Tibial nerve (tissue), 4 donors: Measurements from ENCODE around the gene ACTL6B. TPM values are rescaled to one million over a fixed set of nuclear protein-coding genes. Genes with fewer than 3 reads are reported as not detected.

Experiments
- DNase-seq, 2 donors: peaks; one replicate each; pipeline ENCODE4 v3.0.0-alpha.2; 2019; ENCODE audit warnings: low spot score in 2 of 2
- H3K27ac ChIP-seq, 4 donors: fragments of 200-600 bp; sonication (generic) in 3 of 4; one replicate each; pipeline ENCODE4 v1.5.1; 2017 to 2019; ENCODE audit warnings: mild to moderate bottlenecking in 1 of 4
- H3K27me3 ChIP-seq, 2 donors: fragments of 200-600 bp; sonication (generic) in 1 of 2; one replicate each; pipeline versions ENCODE4 v1.5.1 to v1.6.0; 2017 to 2019
- H3K36me3 ChIP-seq, 3 donors: fragments of 200-600 bp; sonication (generic); one replicate each; pipeline ENCODE4 v1.5.1; 2018 to 2019
- H3K4me1 ChIP-seq, 4 donors: fragments of 200-600 bp; sonication (generic) in 3 of 4; one replicate each; pipeline ENCODE4 v1.5.1; 2017 to 2019
- H3K4me3 ChIP-seq, 4 donors: fragments of 200-600 bp; sonication (generic) in 3 of 4; one replicate each; pipeline ENCODE4 v1.5.1; 2017 to 2019; ENCODE audit warnings: mild to moderate bottlenecking in 1 of 4, moderate library complexity in 1 of 4
- H3K9me3 ChIP-seq, 4 donors: fragments of 200-600 bp; sonication (generic) in 3 of 4; one replicate each; pipeline ENCODE4 v1.5.1; 2017 to 2019
- EP300 ChIP-seq, 2 donors: sonication (generic); formaldehyde crosslinking; IDR thresholded peaks; one replicate each; pipeline ENCODE4 v1.6.1; 2017; ENCODE audit warnings: antibody characterized with exemption in 2 of 2, mild to moderate bottlenecking in 1 of 2
- POLR2A ChIP-seq, 2 donors: fragments of 450-650 bp; IDR thresholded peaks; one replicate each; pipeline ENCODE4 v1.6.1; 2017; ENCODE audit warnings: antibody characterized with exemption in 2 of 2, mild to moderate bottlenecking in 2 of 2, moderate library complexity in 2 of 2
- WGBS, 2 donors: methylation state at CpG; one replicate each; pipeline ENCODE4 v1.1.5; 2018; 5-methylcytosine and 5-hydroxymethylcytosine counted together
- total RNA-seq, 4 donors: library from RNA; depleted of rRNA; stranded (reverse); fragments of >200 nt; gene quantifications; one replicate each; pipeline ENCODE4 v1.1.0, GENCODE V29; 2016
- TF ChIP-seq, protein P1 (sequence below), 5 experiments: fragments of 200-600 bp in 3 of 5; fragments of 450-650 bp in 2 of 5; sonication (generic) in 3 of 5; IDR thresholded peaks; one replicate each; pipeline ENCODE4 v1.5.1; 2016 to 2019; ENCODE audit warnings: antibody characterized with exemption in 5 of 5, mild to moderate bottlenecking in 3 of 5, moderate library complexity in 2 of 5

Gene ACTL6B
- total RNA-seq, 4 donors from 2014 or later = not detected

DNA sequence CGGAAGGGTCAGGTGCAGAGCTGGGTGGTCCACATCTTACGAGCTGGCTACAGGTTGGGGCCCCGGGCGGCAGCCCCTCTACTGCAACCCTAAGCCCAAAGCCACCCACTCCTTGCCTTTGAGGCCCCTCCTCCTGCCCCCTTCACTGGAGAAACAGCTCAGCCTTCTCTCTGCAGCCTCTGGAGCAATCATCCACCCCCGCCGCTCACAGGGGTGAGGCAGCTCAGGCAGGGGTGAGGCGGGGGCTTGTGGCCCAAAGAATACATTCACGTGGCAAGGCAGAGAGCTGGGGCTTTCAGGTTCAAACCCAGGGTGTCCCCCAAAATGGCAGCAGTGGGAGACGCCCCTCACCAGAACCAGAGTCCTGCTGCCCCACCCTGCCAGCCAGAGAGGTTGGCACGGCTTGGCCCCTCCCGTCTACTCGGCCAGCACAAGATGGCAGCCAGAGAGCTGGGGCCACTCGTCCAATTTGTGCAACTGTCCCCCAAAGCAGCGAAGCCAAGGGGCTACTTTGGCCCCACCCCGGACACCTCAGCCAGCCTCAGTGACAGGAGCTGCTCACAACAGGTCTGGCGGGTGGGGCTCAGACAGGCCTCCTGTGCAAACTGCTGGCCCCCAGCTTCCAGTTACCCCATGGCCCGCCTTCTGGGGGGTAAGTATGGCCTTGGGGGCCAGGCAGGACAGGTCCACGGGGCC is 24.5 kb upstream of the ACTL6B start:
- Histone ChIP-seq H3K4me3 (no peak overlapping the region), H3K4me1 (peaks cover 0 to 67% (median 35%) of the 10 kb centered on the region in 4 donors), H3K27me3 (no peaks in the 10 kb centered on the region), H3K9me3 (no peaks in the 10 kb centered on the region), H3K27ac (peak overlapping the region; percentile 68 to 99 (median 86)), H3K36me3 (peaks cover 19 to 80% (median 45%) of the 10 kb centered on the region in 3 donors)
- no peak for TF ChIP-seq EP300 (IDR thresholded peaks at IDR 0.05)
- TF ChIP-seq POLR2A (IDR thresholded peaks at IDR 0.05) = no peak
- TF ChIP-seq, protein P1, sequence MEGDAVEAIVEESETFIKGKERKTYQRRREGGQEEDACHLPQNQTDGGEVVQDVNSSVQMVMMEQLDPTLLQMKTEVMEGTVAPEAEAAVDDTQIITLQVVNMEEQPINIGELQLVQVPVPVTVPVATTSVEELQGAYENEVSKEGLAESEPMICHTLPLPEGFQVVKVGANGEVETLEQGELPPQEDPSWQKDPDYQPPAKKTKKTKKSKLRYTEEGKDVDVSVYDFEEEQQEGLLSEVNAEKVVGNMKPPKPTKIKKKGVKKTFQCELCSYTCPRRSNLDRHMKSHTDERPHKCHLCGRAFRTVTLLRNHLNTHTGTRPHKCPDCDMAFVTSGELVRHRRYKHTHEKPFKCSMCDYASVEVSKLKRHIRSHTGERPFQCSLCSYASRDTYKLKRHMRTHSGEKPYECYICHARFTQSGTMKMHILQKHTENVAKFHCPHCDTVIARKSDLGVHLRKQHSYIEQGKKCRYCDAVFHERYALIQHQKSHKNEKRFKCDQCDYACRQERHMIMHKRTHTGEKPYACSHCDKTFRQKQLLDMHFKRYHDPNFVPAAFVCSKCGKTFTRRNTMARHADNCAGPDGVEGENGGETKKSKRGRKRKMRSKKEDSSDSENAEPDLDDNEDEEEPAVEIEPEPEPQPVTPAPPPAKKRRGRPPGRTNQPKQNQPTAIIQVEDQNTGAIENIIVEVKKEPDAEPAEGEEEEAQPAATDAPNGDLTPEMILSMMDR (IDR thresholded peaks at IDR 0.05) = no peak
- no peak for DNase-seq
- WGBS, 2 donors = 48 to 60% methylated on average over 15 to 18 of the region's 18 CpGs

DNA sequence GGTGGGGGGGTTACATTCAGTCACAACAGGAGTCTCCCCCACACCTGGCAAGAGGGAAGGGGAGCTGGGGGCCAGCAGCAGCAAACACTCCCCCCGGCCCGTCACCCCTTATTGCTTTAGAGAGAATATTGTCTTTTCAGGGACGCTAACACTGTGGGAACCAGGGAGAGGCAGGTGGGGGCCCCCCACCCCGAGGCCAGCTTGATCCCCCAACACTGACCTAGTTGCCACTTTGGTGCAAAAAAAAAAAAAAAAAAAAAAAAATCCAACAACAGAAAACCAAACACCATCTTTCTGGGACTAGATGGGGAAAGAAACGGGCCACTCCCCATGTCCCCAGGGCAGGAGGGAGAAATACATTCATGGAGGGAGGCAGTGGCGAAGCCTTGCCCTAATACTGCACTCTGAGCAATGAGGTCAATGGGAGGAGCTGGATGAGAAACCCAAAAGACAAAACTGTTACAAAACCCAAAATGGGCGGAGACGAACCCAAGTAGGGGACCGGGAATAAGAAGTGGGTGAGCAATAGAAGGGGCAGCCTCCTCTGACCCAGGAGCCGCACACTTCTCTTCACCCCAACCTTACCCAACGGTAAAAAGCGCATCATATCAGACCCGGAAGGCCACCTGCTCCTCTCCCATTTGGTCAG is 23.8 kb upstream of the ACTL6B start:
- Histone ChIP-seq H3K27ac (peak overlapping the region; percentile 68 to 99 (median 86)), H3K4me1 (peaks cover 0 to 69% (median 35%) of the 10 kb centered on the region in 4 donors), H3K4me3 (no peak overlapping the region), H3K36me3 (peaks cover 19 to 73% (median 42%) of the 10 kb centered on the region in 3 donors), H3K27me3 (no peaks in the 10 kb centered on the region), H3K9me3 (no peaks in the 10 kb centered on the region)
- peak; percentile 59 to 86 for DNase-seq
- no peak for TF ChIP-seq POLR2A (IDR thresholded peaks at IDR 0.05)
- TF ChIP-seq, protein P1 (IDR thresholded peaks at IDR 0.05) = no peak
- peak in 1 of 2 donors; percentile 72 for TF ChIP-seq EP300 (IDR thresholded peaks at IDR 0.05)
- WGBS, 2 donors = 31 to 35% methylated on average over 11 to 13 of the region's 13 CpGs

DNA sequence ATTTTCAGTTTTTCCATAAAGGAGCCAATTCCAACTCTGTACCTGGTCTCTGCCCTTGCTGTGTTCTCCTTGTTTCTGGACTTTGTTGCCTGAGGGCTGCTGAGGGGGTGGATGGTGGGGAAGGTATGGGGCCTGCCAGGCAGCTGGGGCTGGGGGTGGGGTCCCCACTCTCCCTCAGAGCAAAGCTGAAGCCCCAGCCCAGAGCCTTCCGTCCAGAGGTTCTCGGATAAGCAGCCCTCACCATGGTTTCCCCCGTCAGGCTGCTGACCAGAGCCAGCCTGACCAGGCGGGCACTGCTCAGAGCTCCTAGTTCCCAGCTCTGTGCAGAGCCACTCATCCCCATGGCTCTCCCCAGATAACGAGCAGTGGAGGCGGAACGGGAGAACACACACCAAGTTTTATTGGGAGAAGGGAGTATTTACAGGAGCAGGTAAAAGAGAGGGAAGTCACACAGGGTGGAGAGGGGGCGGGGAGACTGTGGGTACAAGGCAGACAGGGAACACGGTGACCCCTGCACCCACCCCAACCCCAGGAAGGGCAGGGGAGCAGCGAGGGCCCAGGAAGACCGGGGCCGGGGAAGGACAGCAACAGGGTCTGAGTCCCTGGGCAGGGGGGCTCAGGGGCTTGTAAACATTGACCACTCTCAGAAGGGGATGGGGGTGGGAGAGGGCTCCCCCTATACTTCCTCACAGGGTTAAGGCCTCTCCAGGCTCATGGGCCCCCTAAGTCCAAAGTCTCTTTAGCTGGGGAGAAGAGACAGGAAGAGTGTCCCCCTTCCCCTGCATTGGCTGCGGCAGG is 23.1 kb upstream of the ACTL6B start:
- Histone ChIP-seq H3K9me3 (no peaks in the 10 kb centered on the region), H3K36me3 (peaks cover 16 to 66% (median 35%) of the 10 kb centered on the region in 3 donors), H3K4me3 (no peak overlapping the region), H3K4me1 (peaks cover 0 to 69% (median 35%) of the 10 kb centered on the region in 4 donors), H3K27me3 (no peaks in the 10 kb centered on the region), H3K27ac (peak overlapping the region; percentile 68 to 99 (median 86))
- TF ChIP-seq EP300 (IDR thresholded peaks at IDR 0.05) = no peak
- TF ChIP-seq, protein P1 (IDR thresholded peaks at IDR 0.05) = no peak
- no peak for TF ChIP-seq POLR2A (IDR thresholded peaks at IDR 0.05)
- DNase-seq = no peak
- WGBS, 2 donors = 56 to 57% methylated on average over 13 of the region's 13 CpGs

DNA sequence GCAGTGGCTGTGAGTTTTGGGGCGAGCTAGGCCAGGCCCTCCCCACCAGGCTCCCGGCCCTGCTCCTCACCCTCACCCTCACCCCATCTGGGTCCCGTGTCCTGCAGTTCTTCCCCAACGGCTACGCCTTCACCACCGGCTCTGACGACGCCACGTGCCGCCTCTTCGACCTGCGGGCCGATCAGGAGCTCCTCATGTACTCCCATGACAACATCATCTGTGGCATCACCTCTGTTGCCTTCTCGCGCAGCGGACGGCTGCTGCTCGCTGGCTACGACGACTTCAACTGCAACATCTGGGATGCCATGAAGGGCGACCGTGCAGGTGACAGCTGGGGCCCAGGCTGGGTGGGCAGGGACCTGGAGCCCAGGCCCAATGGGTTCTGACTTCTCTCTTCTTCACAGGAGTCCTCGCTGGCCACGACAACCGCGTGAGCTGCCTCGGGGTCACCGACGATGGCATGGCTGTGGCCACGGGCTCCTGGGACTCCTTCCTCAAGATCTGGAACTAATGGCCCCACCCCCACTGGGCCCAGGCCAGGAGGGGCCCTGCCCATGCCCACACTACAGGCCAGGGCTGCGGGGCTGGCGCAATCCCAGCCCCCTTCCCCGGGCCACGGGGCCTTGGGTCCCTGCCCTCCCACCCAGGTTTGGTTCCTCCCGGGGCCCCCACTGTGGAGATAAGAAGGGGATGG is 22.2 kb upstream of the ACTL6B start:
- no peak for DNase-seq
- Histone ChIP-seq H3K27me3 (no peaks in the 10 kb centered on the region), H3K4me3 (no peak overlapping the region), H3K27ac (peak overlapping the region in 3 of 4 donors; percentile 78 to 99 (median 95)), H3K4me1 (peaks cover 0 to 69% (median 35%) of the 10 kb centered on the region in 4 donors), H3K36me3 (peaks cover 10 to 57% (median 27%) of the 10 kb centered on the region in 3 donors), H3K9me3 (no peaks in the 10 kb centered on the region)
- no peak for TF ChIP-seq EP300 (IDR thresholded peaks at IDR 0.05)
- TF ChIP-seq, protein P1 (IDR thresholded peaks at IDR 0.05) = no peak
- 73 to 74% methylated on average over 32 to 35 of the region's 35 CpGs for WGBS, 2 donors
